ENCODE results near the gene ZNF14. TPM values are rescaled to one million over a fixed set of nuclear protein-coding genes. Genes with fewer than 3 reads are reported as not detected.

Gene ZNF14
- total RNA-seq, 1 experiment from 2014 or later = 5.8 TPM

DNA sequence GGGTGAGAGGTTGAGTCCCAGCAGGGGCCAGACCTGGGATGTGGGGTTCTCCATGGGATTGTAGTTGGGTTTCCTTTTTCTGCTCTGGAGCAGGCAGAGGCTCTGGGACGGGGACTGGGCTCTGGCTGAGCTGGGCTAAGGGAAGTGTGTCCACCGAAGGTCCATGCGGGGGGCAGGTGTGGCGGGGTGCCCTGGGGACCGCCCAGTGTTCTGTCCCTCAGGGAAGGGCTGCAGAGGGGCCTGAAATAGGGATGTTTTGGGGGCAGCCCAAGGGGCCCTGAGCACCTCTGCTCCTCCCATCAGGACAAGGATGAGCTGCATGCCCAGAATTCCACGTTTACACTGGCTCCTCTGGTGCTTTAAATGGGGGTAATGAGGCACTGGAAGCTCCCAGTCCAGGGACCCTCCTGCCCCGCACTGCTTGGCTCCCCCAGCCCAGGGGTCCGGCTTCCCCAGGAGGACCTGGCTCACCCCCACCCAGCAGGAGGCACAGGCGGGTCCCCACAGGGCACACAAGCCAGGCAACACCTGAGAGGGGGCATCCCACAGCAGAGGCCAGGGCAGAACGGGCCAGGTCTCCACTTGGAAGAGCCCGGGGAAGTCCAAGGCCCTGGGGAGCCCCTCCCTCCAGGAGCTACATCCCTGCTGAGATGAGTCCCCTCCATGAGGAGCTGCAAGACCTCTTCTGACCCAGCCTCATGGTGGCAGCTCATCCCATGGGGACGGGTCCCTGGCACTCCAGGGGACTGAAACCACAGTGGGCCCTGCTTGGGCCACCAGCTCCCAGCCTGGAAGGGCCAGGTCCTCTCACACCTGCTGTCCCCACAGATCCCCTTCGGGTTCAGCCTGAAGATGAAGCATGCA, 14.7 kb upstream of the ZNF14 start:
- H3K36me3 ChIP-seq (ENCODE audit: insufficient read depth, low read length, poor library complexity, severe bottlenecking) = no peaks in the 10 kb centered on the region
- no peaks in the 10 kb centered on the region for H3K9me3 ChIP-seq (ENCODE audit: low read depth, low read length, poor library complexity, severe bottlenecking)
- no peak overlapping the region for H3K27ac ChIP-seq (ENCODE audit: low read depth, low read length, poor library complexity, severe bottlenecking)
- TF ChIP-seq, protein P1, sequence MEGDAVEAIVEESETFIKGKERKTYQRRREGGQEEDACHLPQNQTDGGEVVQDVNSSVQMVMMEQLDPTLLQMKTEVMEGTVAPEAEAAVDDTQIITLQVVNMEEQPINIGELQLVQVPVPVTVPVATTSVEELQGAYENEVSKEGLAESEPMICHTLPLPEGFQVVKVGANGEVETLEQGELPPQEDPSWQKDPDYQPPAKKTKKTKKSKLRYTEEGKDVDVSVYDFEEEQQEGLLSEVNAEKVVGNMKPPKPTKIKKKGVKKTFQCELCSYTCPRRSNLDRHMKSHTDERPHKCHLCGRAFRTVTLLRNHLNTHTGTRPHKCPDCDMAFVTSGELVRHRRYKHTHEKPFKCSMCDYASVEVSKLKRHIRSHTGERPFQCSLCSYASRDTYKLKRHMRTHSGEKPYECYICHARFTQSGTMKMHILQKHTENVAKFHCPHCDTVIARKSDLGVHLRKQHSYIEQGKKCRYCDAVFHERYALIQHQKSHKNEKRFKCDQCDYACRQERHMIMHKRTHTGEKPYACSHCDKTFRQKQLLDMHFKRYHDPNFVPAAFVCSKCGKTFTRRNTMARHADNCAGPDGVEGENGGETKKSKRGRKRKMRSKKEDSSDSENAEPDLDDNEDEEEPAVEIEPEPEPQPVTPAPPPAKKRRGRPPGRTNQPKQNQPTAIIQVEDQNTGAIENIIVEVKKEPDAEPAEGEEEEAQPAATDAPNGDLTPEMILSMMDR (conservative IDR thresholded peaks at IDR 0.05; ENCODE audit: low read depth, low read length) = no peak
- TF ChIP-seq EZH2 (IDR thresholded peaks at IDR 0.05; ENCODE audit: borderline replicate concordance, low read depth, low read length, poor library complexity, severe bottlenecking) = no peak
- no peak for DNase-seq (ENCODE audit: low spot score)
- BruUV-seq (replicated peaks) = no TSS peak
- no peaks in the 10 kb centered on the region for H3K27me3 ChIP-seq (replicated peaks; ENCODE audit: insufficient read depth, low read depth, low read length, poor library complexity)
- ChIA-PET POLR2A (ENCODE audit: low non-redundant PET) (no interaction called here), CTCF (no interaction called here)
- no peak overlapping the region for H3K4me3 ChIP-seq (ENCODE audit: low read depth, low read length, poor library complexity, severe bottlenecking)
- intact Hi-C loops (cut with micrococcal nuclease; ENCODE audit: unreplicated experiment) = no loop called here
- H3K4me1 ChIP-seq (ENCODE audit: insufficient read depth, low read length, poor library complexity, severe bottlenecking) = no peaks in the 10 kb centered on the region

DNA sequence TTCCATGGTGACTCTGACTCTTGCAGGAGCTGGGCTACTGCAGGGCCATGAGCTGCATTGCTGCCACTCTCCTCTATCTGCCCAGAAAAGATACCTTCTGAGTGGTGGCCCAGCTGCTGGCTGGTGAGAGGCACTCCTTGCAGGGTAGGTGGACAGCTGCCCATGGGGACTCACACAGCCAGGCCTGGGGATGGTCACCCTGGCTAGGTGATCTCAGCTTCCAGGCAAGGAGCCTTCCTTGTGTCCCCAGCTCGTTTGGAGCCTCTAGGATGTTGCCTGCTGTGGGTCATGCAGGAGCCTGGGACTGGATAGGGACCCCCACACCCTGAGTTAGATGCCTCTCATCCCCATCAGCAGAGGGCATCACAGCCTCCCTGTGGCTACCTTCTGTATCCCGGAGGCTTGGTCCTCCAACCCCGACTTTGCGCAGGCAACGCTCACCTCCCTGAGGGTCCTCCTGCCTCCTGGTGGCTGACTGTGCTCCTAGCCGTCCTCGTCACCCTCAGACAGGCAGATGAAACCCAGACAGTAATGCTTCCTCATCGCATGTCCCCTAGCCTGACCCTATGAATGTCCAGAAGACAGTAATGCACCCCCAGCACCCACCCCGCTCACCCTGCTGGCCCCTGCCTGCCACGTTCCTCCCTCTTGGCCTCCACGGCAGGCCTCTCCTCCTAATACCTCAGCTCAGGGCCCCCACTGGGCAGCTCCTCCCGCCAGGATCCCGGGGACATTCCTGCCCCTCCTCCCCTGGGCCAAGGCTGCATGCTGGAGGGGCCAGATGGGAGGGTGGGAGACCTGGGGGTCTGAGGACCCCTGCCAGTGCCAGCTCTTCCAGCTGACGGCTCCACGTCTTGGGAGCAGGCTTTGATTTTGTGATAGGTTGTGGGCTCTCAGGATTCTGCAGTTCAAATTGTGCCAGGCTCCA, 13.6 kb upstream of the ZNF14 start:
- Histone ChIP-seq H3K27ac (ENCODE audit: low read depth, low read length, poor library complexity, severe bottlenecking) (no peak overlapping the region), H3K9me3 (ENCODE audit: low read depth, low read length, poor library complexity, severe bottlenecking) (no peaks in the 10 kb centered on the region), H3K4me1 (ENCODE audit: insufficient read depth, low read length, poor library complexity, severe bottlenecking) (no peaks in the 10 kb centered on the region), H3K36me3 (ENCODE audit: insufficient read depth, low read length, poor library complexity, severe bottlenecking) (no peaks in the 10 kb centered on the region), H3K4me3 (ENCODE audit: low read depth, low read length, poor library complexity, severe bottlenecking) (no peak overlapping the region), H3K27me3 (replicated peaks; ENCODE audit: insufficient read depth, low read depth, low read length, poor library complexity) (no peaks in the 10 kb centered on the region)
- BruUV-seq (replicated peaks) = no TSS peak
- ChIA-PET POLR2A (ENCODE audit: low non-redundant PET) (no interaction called here), CTCF (no interaction called here)
- DNase-seq (ENCODE audit: low spot score) = no peak
- intact Hi-C loops (cut with micrococcal nuclease; ENCODE audit: unreplicated experiment) = no loop called here
- TF ChIP-seq, protein P1 (conservative IDR thresholded peaks at IDR 0.05; ENCODE audit: low read depth, low read length) = no peak
- TF ChIP-seq EZH2 (IDR thresholded peaks at IDR 0.05; ENCODE audit: borderline replicate concordance, low read depth, low read length, poor library complexity, severe bottlenecking) = no peak

DNA sequence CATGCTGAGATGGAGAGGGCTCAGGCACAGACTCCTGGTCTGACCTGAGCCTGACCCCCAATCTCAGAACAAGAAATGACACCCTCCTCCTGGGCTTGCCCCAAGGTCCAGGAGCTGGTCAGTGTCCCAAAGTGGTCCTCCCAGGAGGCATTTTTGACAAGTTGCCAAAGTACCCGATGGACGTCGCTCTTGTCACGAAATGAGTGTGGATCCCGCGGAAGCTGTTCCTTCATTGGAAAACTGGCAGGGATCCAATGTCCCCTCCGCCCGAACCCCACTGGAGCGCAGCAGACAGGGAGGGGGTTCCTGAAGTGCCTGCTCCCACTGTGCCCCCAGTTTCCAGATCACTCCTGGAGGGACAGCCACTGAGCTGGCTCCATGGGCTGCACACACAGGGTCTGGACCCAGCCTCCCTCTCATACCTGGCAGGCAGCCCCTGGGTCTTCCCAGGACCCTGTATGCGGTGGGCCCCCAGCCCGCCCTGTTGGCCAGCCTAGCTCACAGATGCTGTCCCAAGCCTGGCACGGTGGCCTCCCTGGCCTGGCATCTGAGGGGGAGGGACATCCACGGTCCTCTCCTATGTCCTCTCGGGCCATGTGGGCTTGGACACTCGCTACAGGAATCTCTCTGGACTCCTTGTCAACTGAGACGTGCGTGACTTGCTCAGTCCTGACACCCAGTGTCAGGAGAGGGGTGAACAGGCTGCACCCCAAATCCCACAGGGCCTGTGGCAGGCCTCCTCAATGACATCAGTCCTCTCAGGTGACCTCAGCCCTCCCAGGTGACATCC, 12.8 kb upstream of the ZNF14 start:
- H3K36me3 ChIP-seq (ENCODE audit: insufficient read depth, low read length, poor library complexity, severe bottlenecking) = no peaks in the 10 kb centered on the region
- no peak overlapping the region for H3K27ac ChIP-seq (ENCODE audit: low read depth, low read length, poor library complexity, severe bottlenecking)
- H3K4me1 ChIP-seq (ENCODE audit: insufficient read depth, low read length, poor library complexity, severe bottlenecking) = no peaks in the 10 kb centered on the region
- no TSS peak for BruUV-seq (replicated peaks)
- CTCF ChIA-PET = interaction anchor here (0.7 kb wide), 1 partner anchor 215 kb away, joined by 3 read pairs; no protein-coding TSS in a partner anchor
- H3K9me3 ChIP-seq (ENCODE audit: low read depth, low read length, poor library complexity, severe bottlenecking) = no peaks in the 10 kb centered on the region
- no peak for DNase-seq (ENCODE audit: low spot score)
- POLR2A ChIA-PET (ENCODE audit: low non-redundant PET) = no interaction called here
- no peaks in the 10 kb centered on the region for H3K27me3 ChIP-seq (replicated peaks; ENCODE audit: insufficient read depth, low read depth, low read length, poor library complexity)
- intact Hi-C loops (cut with micrococcal nuclease; ENCODE audit: unreplicated experiment) = no loop called here
- TF ChIP-seq EZH2 (IDR thresholded peaks at IDR 0.05; ENCODE audit: borderline replicate concordance, low read depth, low read length, poor library complexity, severe bottlenecking) = no peak
- TF ChIP-seq, protein P1 (conservative IDR thresholded peaks at IDR 0.05; ENCODE audit: low read depth, low read length) = no peak
- H3K4me3 ChIP-seq (ENCODE audit: low read depth, low read length, poor library complexity, severe bottlenecking) = no peak overlapping the region
